ENCODE data around the gene SPATA31E1. TPM values are rescaled to one million over a fixed set of nuclear protein-coding genes. Genes with fewer than 3 reads are reported as not detected.
"Not testable (repeated sequence)": the region's sequence is repeated elsewhere in the genome, so short reads cannot be mapped to it uniquely, and the experiment has no call there.

The SPATA31E1 gene
- total RNA-seq, 2 experiments from 2014 or later = not detected

- POLR2A ChIA-PET = no interaction called here
- Histone ChIP-seq H3K27ac (ENCODE audit: low read depth in 1 of 2, low read length in 2 of 2) (no peak overlapping the region), H3K4me1 (ENCODE audit: insufficient read depth, low read length) (no peaks in the 10 kb centered on the region), H3K9me3 (ENCODE audit: control insufficient read depth in 1 of 2, insufficient read depth in 1 of 2, low read length in 2 of 2) (no peaks in the 10 kb centered on the region), H3K4me3 (ENCODE audit: low read length) (no peak overlapping the region), H3K36me3 (ENCODE audit: insufficient read depth, low read length) (no peaks in the 10 kb centered on the region), H3K27me3 (ENCODE audit: control insufficient read depth in 1 of 2, insufficient read depth in 2 of 2, low read length in 2 of 2) (no peaks in the 10 kb centered on the region)
- H3K9me3 Mint-ChIP-seq = no peaks in the 10 kb centered on the region
- no peak for TF ChIP-seq CTCF (IDR thresholded peaks at IDR 0.05)
- no peak for ATAC-seq (ENCODE audit: poor library complexity)
- intact Hi-C loops (cut with DNase I, micrococcal nuclease) = no loop called here
- CTCF ChIA-PET = no interaction called here
- H3K4me3 Mint-ChIP-seq = no peak overlapping the region
- H3K27me3 Mint-ChIP-seq = peaks cover 8% of the 10 kb centered on the region
- DNase-seq = no peak
- no peaks in the 10 kb centered on the region for H3K4me1 Mint-ChIP-seq (ENCODE audit: low read depth)
- H3K27ac Mint-ChIP-seq = no peak overlapping the region
- H3K36me3 Mint-ChIP-seq (ENCODE audit: low read depth) = no peaks in the 10 kb centered on the region
Measured at GRCh38 chr9:87850391-87850790, 32.3 kb upstream of the SPATA31E1 start.

GRCh38 chr9:87851186-87851585, 31.5 kb upstream of the SPATA31E1 start:
- POLR2A ChIA-PET; H3K36me3 ChIP-seq (ENCODE audit: insufficient read depth, low read length); H3K27ac ChIP-seq (ENCODE audit: low read depth in 1 of 2, low read length in 2 of 2); H3K36me3 Mint-ChIP-seq (ENCODE audit: low read depth); H3K9me3 Mint-ChIP-seq; H3K4me1 Mint-ChIP-seq (ENCODE audit: low read depth); H3K27me3 ChIP-seq (ENCODE audit: control insufficient read depth in 1 of 2, insufficient read depth in 2 of 2, low read length in 2 of 2); H3K27ac Mint-ChIP-seq; H3K4me3 Mint-ChIP-seq; CTCF ChIA-PET; ATAC-seq (ENCODE audit: poor library complexity); H3K4me1 ChIP-seq (ENCODE audit: insufficient read depth, low read length); DNase-seq; H3K9me3 ChIP-seq (ENCODE audit: control insufficient read depth in 1 of 2, insufficient read depth in 1 of 2, low read length in 2 of 2); H3K4me3 ChIP-seq (ENCODE audit: low read length); intact Hi-C loops (cut with DNase I, micrococcal nuclease); H3K27me3 Mint-ChIP-seq: not testable (repeated sequence)

GRCh38 chr9:87853302-87853701, 29.4 kb upstream of the SPATA31E1 start:
- H3K27ac ChIP-seq (ENCODE audit: low read depth in 1 of 2, low read length in 2 of 2) = no peak overlapping the region
- Mint-ChIP-seq H3K9me3 (no peaks in the 10 kb centered on the region), H3K27me3 (peaks cover 8% of the 10 kb centered on the region), H3K4me3 (no peak overlapping the region), H3K4me1 (ENCODE audit: low read depth) (no peaks in the 10 kb centered on the region), H3K36me3 (ENCODE audit: low read depth) (no peaks in the 10 kb centered on the region), H3K27ac (no peak overlapping the region)
- no peaks in the 10 kb centered on the region for H3K36me3 ChIP-seq (ENCODE audit: insufficient read depth, low read length)
- TF ChIP-seq CTCF (IDR thresholded peaks at IDR 0.05) = no peak
- H3K27me3 ChIP-seq (ENCODE audit: control insufficient read depth in 1 of 2, insufficient read depth in 2 of 2, low read length in 2 of 2) = no peaks in the 10 kb centered on the region
- DNase-seq (no peak), ATAC-seq (ENCODE audit: poor library complexity) (no peak)
- peaks cover 0 to 17% of the 10 kb centered on the region in 2 experiments for H3K9me3 ChIP-seq (ENCODE audit: control insufficient read depth in 1 of 2, insufficient read depth in 1 of 2, low read length in 2 of 2)
- intact Hi-C loops (cut with DNase I, micrococcal nuclease) = no loop called here
- H3K4me3 ChIP-seq (ENCODE audit: low read length) = no peak overlapping the region
- no peaks in the 10 kb centered on the region for H3K4me1 ChIP-seq (ENCODE audit: insufficient read depth, low read length)
- ChIA-PET CTCF (no interaction called here), POLR2A (no interaction called here)

- intact Hi-C loops (cut with DNase I, micrococcal nuclease) = no loop called here
- no peak overlapping the region for H3K4me3 Mint-ChIP-seq
- Histone ChIP-seq H3K27ac (ENCODE audit: low read depth in 1 of 2, low read length in 2 of 2) (no peak overlapping the region), H3K36me3 (ENCODE audit: insufficient read depth, low read length) (no peaks in the 10 kb centered on the region), H3K27me3 (ENCODE audit: control insufficient read depth in 1 of 2, insufficient read depth in 2 of 2, low read length in 2 of 2) (no peaks in the 10 kb centered on the region), H3K4me3 (ENCODE audit: low read length) (no peak overlapping the region), H3K9me3 (ENCODE audit: control insufficient read depth in 1 of 2, insufficient read depth in 1 of 2, low read length in 2 of 2) (peaks cover 0 to 23% of the 10 kb centered on the region in 2 experiments), H3K4me1 (ENCODE audit: insufficient read depth, low read length) (no peaks in the 10 kb centered on the region)
- ChIA-PET CTCF (no interaction called here), POLR2A (no interaction called here)
- no peaks in the 10 kb centered on the region for H3K36me3 Mint-ChIP-seq (ENCODE audit: low read depth)
- no peak for TF ChIP-seq CTCF (IDR thresholded peaks at IDR 0.05)
- no peak for ATAC-seq (ENCODE audit: poor library complexity)
- no peak for DNase-seq
- no peaks in the 10 kb centered on the region for H3K4me1 Mint-ChIP-seq (ENCODE audit: low read depth)
- peaks cover 3% of the 10 kb centered on the region for H3K27me3 Mint-ChIP-seq
- H3K9me3 Mint-ChIP-seq = no peaks in the 10 kb centered on the region
- no peak overlapping the region for H3K27ac Mint-ChIP-seq
Measured at GRCh38 chr9:87853876-87854579, 28.6 kb upstream of the SPATA31E1 start.

Measured in CD4-positive, alpha-beta T cell (primary cell).